Measurements from ENCODE around the gene SLC22A24.
"Not testable (repeated sequence)": the region's sequence is repeated elsewhere in the genome, so short reads cannot be mapped to it uniquely, and the experiment has no call there.

SLC22A24 gene, protein sequence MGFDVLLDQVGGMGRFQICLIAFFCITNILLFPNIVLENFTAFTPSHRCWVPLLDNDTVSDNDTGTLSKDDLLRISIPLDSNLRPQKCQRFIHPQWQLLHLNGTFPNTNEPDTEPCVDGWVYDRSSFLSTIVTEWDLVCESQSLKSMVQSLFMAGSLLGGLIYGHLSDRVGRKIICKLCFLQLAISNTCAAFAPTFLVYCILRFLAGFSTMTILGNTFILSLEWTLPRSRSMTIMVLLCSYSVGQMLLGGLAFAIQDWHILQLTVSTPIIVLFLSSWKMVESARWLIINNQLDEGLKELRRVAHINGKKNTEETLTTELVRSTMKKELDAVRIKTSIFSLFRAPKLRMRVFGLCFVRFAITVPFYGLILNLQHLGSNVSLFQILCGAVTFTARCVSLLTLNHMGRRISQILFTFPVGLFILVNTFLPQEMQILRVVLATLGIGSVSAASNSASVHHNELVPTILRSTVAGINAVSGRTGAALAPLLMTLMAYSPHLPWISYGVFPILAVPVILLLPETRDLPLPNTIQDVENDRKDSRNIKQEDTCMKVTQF

DNA sequence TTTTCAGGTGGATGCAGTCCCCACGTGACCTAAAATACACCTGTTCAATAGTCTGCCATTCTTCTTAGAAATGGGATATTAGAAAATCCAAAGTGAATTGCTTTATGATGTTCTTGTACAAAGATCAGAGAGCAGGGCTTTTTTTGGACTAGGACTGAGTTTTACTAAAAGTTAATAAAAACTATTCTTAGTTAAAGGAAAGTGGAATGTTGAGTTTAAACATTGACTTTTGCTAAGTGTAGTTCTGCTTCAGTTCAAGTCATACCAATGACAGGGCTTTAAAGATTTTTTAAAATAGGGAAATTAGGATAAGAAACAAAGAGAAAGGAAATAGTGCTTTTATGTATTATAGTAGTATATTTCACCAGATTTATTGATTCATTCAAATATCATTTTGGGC, at the start of gene SLC22A24:
TSS of gene SLC22A24 (minus strand) at position 101 of the 400 bp plus-strand sequence. CDS start 442 bp downstream, outside the sequence.
- DNase-seq (ENCODE audit: low read depth), result no peak

DNA sequence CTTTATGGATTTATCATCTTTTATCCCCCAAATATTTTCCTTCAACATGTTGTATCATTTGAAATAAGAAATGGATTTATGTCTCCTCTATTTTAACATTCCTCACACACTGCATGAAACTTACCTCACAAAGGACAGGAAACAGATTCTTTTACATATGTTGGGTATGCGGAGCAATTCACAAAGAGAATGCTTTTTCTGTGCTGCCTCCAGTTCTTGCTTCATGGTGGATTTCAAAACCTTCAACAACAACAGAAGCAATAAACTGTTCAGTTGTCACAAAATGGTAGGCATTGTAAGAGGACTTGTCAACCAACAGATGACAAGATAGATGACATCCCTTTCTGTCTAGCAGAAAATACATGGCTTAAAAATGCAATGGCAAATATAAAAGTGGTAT, 36.5 kb upstream of the SLC22A24 start:
- DNase-seq (ENCODE audit: low read depth), result no peak

DNA sequence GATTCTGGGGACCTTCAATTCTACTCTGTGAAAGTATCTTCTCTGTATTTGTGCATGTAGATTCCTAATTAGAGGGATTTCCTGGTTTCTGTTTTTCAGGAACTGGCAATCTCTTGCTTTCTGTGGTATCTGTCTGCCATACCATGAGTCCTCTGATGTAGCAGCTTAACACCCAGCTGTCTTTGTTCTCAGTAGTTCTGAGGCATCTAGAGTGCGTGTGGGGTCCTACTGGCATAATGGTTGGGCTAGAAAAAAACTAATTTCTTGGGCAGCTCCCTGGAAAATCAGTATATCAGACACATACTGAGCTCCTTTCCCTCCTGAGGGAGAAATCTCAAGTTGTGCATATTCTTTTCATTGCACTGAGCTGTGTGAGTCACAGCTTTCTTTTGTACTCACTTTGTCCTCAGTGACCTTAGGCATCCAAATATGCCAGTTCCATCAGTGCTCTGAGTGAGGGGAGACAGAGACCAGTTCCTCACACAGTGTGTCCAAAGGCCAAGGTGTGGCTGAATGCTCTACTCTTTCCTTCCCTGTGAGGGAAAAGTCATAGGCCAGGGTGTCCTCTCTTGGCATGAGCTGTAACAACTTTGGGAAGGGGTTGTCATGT, 35.5 kb upstream of the SLC22A24 start:
- DNase-seq (ENCODE audit: low read depth), result no peak

DNA sequence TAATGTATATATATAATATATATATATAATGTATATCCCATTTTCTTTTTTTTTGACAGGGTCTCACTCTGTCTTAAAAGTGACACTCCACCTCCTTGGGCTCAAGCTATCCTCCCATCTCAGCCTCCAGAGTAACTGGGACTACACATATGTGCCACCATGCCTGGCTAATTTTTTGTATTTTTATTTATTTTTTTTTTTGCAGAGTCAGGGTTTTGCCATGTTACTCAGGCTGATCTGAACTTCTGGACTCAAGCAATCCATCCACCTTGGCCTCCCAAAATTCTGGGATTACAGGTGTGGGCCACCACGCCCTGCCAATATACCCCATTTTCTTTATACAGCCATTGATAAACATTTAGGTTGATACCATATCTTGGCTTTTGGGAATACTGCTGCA, 33.9 kb upstream of the SLC22A24 start:
- DNase-seq (ENCODE audit: low read depth), result no peak

DNA sequence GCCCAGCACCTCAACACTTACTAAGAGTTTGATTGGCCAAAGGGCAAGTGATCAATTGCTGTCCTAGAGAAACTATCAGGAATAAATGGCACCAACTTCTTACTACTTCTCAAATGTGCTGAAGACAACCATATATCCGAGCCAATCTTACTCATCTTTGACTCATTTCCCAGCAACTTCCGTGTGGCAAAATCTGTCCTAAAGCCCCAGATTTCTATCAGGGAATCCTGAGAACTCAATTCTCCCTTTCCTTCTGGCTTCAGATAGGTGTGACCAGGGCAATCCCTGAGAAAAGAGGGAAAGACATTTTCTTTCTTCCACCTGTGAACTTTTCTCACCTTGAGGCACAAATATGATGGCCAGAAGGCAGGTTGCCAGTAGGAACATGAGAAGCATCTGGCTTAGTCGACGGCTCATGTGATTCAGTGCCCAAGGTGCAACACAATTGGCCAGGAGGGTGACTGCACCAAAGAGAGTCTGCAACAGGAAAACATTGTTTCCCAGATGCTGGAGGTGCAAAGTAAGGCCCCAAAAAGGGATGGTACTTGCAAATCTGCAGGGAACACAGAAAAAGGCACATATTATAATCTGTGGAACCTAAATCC, 21.8 kb upstream of the SLC22A24 start:
- DNase-seq (ENCODE audit: low read depth), result no peak

DNA sequence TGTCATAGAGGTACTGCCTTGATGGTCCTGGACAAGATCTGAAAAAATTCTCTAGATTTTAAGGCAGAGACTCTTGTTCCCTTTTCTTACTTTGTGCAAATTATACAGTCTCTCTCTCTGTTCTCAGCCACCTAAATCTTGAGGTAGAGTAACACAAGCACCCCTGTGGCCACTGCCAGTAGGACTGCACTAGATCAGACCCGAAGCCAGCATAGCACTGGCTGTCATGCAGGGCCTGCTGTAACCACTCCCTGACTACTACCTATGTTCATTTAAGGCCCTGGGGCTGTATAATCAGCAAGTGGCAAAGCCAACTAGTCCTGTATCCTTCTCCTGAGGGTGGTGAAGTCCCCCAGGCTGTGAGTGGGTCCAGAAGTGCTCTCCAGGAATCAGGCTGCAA, 11.8 kb upstream of the SLC22A24 start:
- no peak for DNase-seq (ENCODE audit: low read depth)

DNA sequence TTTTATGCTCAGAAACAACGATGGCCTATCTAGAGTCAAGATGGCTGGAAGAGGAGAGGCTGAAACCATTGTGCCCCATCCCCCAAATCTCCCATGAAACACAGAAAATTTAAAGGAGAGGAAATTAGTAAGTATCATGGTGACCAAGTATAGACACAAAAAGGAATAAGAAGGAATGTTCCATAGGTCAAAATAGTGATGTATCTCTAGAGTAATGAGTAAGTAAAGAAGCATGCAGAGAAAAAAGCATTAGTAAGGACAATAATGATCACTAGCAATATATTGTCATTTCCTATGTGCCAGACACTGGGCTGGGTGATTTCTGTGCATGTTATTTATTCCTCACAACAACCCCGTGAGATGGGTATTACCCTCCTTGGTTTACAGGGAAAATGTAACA, 2.6 kb upstream of the SLC22A24 start:
- DNase-seq (ENCODE audit: low read depth), result no peak

DNA sequence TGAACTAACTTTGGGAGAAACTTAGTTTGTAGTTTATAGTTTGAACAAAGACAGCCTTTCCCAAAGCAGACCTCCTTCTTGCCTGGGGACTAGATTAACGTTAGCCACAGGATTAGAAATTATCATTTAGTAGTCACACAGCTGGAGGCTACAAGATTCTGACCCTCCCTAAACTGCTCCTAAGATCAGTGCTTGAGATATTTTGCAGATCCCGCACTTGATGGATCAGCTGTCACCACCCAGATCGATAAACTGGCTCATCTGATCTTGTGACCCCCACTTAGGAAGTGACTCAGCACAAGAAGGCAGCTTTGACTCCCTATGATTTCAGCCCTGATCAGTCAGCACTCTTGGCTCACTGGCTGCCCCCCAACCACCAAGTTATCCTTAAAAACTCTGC, 1.6 kb downstream of the SLC22A24 start:
- DNase-seq (ENCODE audit: low read depth), result no peak

DNA sequence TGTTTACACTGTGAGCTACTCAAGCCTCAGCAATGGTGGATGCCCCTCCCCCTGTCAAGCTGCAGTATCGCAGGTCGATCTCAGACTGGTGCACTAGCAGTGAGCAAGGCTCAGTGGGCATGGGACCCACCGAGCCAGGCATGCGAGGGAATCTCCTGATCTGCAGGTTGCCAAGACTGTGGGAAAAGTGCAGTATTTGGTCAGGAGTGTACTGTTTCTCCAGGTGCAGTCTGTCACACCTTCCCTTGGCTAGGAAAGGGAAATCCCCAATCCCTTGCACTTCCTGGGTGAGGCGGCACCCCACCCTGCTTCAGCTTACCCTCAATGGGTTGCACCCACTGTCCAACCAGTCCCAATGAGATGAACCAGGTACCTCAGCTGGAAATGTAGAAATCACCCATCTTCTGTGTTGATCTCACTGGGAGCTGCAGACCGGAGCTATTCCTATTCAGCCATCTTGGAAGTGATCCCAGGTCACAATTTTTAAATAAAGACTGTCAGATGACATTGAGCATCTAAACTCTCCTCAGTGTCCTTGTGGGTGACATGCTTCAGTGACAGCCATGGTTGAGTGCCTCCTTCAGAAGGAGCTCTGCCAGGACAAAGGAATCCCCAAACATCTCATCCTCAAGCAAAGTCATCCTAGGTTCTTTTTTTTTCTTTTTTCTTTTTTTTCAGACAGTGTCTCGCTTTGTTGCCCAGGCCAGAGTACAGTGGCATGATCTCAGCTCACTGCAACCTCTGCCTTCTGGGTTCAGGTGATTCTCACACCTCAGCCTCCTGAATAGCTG, 10.8 kb downstream of the SLC22A24 start:
- no peak for DNase-seq (ENCODE audit: low read depth)

DNA sequence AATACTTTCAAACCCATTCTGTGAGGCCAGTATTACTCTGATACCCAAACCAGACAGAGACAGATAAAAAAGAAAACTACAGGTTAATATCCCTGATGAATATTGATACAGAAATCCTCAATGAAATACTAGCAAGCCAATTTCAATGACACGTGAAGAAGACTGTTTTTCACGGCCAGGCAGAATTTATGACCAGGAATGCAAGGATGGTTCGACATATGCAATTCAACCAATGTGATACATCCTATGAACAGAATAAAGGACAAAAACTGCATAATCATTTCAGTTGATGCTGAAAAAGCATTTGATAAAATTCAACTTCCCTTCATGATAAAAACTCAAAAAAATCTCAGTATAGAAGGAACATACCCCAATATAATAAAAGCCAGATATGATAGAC, 44.5 kb downstream of the SLC22A24 start:
- no peak for DNase-seq (ENCODE audit: low read depth)

DNA sequence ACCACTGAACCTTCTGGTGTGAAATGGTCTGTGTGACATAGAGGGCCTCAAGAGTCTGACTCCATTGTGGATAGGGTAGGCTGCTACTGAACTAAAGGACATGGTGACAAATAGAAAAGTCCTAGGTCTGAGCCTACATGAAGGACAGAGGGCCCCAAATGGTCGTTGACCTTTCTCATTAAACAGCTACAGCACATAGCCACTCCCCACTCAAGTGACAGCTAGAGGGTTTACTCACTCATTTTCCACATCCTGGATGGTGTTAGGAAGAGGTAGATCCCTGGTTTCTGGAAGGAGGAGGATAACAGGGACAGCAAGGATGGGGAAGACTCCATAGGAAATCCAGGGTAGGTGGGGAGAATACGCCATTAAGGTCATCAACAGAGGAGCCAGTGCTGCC, 63.3 kb downstream of the SLC22A24 start:
- no peak for DNase-seq (ENCODE audit: low read depth)

DNA sequence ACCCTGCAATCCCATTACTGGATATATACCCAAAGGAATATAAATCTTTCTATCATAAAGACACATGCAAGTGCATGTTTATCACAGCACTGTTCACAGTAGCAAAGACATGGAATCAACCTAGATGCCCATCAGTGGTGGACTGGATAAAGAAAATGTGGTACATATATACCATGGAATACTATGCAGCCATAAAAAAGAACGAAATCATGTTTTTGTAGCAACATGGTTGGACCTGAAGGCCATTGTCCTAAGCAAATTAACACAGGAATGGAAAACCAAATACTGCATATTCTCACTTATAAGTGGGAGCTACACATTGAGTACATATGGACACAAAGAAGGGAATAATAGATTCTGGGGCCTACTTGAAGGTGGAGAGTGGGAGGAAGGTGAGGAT, 97.8 kb downstream of the SLC22A24 start:
- DNase-seq (ENCODE audit: low read depth), result not testable (repeated sequence)

DNA sequence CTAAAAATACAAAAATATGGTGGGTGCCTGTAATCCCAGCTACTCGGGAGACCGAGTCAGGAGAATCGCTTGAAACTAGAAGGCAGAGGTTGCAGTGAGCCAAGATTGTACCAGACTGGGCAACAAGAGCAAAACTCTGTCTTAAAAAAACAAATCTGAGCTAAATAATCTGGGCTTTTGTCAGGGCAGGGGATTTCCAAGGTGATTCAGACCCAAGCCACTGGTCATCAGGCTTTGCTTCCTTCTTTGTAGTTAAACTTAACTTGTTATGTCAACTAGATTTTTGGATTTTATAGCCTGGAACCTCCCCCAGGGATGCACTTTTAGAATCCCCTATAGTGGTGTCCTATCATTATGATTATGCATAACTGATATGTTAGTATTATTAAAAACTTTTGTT, 101.4 kb downstream of the SLC22A24 start:
- no peak for DNase-seq (ENCODE audit: low read depth)

DNA sequence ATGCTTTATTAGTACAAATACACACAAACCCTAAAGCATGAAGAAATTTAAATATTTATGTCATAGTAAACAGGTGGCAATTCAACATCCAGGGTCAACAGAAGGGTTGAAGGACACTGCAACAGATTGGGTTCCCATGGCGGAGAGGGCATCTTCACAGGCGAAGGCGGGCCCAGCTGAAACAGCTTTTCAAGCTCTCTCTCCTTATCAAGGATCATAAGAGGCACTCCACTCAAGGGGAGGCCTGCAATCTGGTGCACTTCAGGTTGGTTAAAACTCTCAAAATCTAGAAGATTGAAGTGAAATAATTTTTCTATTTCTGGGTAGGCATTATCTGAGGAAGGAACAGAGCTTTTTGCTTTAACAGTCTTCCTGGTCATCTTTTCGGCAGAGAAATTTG, 111.6 kb downstream of the SLC22A24 start:
- DNase-seq (ENCODE audit: low read depth), result no peak

Measured in EH (cell line).